Prostate gland (tissue), 2 donors: ENCODE data around the gene TMPRSS15.

Experiments
- CTCF ChIP-seq, 4 experiments: fragments of 200-600 bp in 2 of 4; fragments of 450-650 bp in 2 of 4; sonication (generic) in 2 of 4; IDR thresholded peaks; 1 replicate in 3 of 4; 2 replicates in 1 of 4; pipeline ENCODE4 v1.5.1; 2016 to 2019; ENCODE audit warnings: antibody characterized with exemption in 4 of 4, mild to moderate bottlenecking in 2 of 4, moderate library complexity in 2 of 4
- POLR2A ChIP-seq: fragments of 450-650 bp; IDR thresholded peaks from one replicate; pipeline ENCODE4 v1.6.1; 2016; ENCODE audit warnings: antibody characterized with exemption, mild to moderate bottlenecking
- POLR2AphosphoS5 ChIP-seq: sonication (generic); formaldehyde crosslinking; IDR thresholded peaks from one replicate; pipeline ENCODE4 v1.6.1; 2017; ENCODE audit warnings: antibody characterized with exemption

DNA sequence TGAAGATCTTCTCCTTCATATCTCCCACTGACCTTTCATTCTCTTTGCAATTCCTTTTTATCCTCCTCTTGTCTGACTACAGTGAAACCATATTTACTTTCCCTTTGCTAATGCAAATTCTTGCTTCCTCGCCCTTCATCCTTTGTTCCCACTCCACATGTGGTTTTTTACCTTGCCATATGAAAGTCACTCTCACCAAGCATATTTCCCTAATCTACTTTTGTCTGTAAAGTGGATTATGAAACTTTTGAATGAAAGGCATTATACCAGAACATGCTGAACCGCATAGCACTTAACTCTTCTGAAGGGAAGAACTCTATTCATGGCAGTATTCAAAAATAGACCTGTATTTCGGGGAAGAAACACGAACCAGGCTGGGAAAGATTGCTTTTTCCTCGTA, 8.0 kb upstream of the TMPRSS15 start:
- no peak for TF ChIP-seq CTCF (IDR thresholded peaks at IDR 0.05)
- TF ChIP-seq POLR2A, result no peak
- no peak for TF ChIP-seq POLR2AphosphoS5
